ENCODE results near the gene ALB. TPM values are rescaled to one million over a fixed set of nuclear protein-coding genes. Genes with fewer than 3 reads are reported as not detected.

Gene ALB
- total and polyA plus RNA-seq, 3 experiments from 2014 or later, result not detected

GRCh38 chr4:73410916-73411730 lies 7.0 kb downstream of the ALB start:
- no peak overlapping the region for H3K27ac Mint-ChIP-seq

GRCh38 chr4:73411731-73412414 lies 7.8 kb downstream of the ALB start:
- H3K4me3 ChIP-seq (ENCODE audit: low read length), result no peak overlapping the region
- no peaks in the 10 kb centered on the region for H3K27me3 ChIP-seq (ENCODE audit: insufficient read depth, low read length, poor library complexity, severe bottlenecking)
- H3K4me3 Mint-ChIP-seq, result no peak overlapping the region
- no peak overlapping the region for H3K27ac Mint-ChIP-seq
- H3K9me3 Mint-ChIP-seq, result no peaks in the 10 kb centered on the region
- no peaks in the 10 kb centered on the region for H3K9me3 ChIP-seq (ENCODE audit: low read length)
- no peak for DNase-seq
- H3K36me3 ChIP-seq (ENCODE audit: insufficient read depth, low read length), result no peaks in the 10 kb centered on the region
- ChIA-PET POLR2A (no interaction called here), CTCF (no interaction called here)
- H3K36me3 Mint-ChIP-seq, result no peaks in the 10 kb centered on the region
- peaks cover 0 to 3% of the 10 kb centered on the region in 2 donors for H3K27me3 Mint-ChIP-seq
- H3K27ac ChIP-seq (ENCODE audit: low read depth, low read length), result no peak overlapping the region
- no peaks in the 10 kb centered on the region for H3K4me1 Mint-ChIP-seq
- no peaks in the 10 kb centered on the region for H3K4me1 ChIP-seq (ENCODE audit: insufficient read depth, low read length)

More at GRCh38 chr4:73410916-73411730, 7.0 kb downstream of the ALB start:
- Histone ChIP-seq H3K4me1 (ENCODE audit: insufficient read depth, low read length) (no peaks in the 10 kb centered on the region), H3K27me3 (ENCODE audit: insufficient read depth, low read length, poor library complexity, severe bottlenecking) (no peaks in the 10 kb centered on the region), H3K36me3 (ENCODE audit: insufficient read depth, low read length) (no peaks in the 10 kb centered on the region), H3K27ac (ENCODE audit: low read depth, low read length) (no peak overlapping the region), H3K9me3 (ENCODE audit: low read length) (no peaks in the 10 kb centered on the region), H3K4me3 (ENCODE audit: low read length) (no peak overlapping the region)
- ChIA-PET CTCF (no interaction called here), POLR2A (no interaction called here)
- Mint-ChIP-seq H3K36me3 (no peaks in the 10 kb centered on the region), H3K9me3 (no peaks in the 10 kb centered on the region), H3K4me1 (no peaks in the 10 kb centered on the region), H3K27me3 (peaks cover 0 to 3% of the 10 kb centered on the region in 2 donors), H3K4me3 (no peak overlapping the region)
- no peak for DNase-seq

GRCh38 chr4:73413294-73413755 lies 9.2 kb downstream of the ALB start:
- DNase-seq, result no peak
- H3K27ac Mint-ChIP-seq, result no peak overlapping the region
- no peak overlapping the region for H3K4me3 ChIP-seq (ENCODE audit: low read length)
- H3K27me3 ChIP-seq (ENCODE audit: insufficient read depth, low read length, poor library complexity, severe bottlenecking), result no peaks in the 10 kb centered on the region
- ChIA-PET CTCF (no interaction called here), POLR2A (no interaction called here)
- no peaks in the 10 kb centered on the region for H3K4me1 ChIP-seq (ENCODE audit: insufficient read depth, low read length)
- no peak overlapping the region for H3K27ac ChIP-seq (ENCODE audit: low read depth, low read length)
- H3K9me3 ChIP-seq (ENCODE audit: low read length), result no peaks in the 10 kb centered on the region
- H3K4me1 Mint-ChIP-seq, result no peaks in the 10 kb centered on the region
- H3K36me3 Mint-ChIP-seq, result no peaks in the 10 kb centered on the region
- peaks cover 0 to 3% of the 10 kb centered on the region in 2 donors for H3K27me3 Mint-ChIP-seq
- H3K9me3 Mint-ChIP-seq, result no peaks in the 10 kb centered on the region
- no peaks in the 10 kb centered on the region for H3K36me3 ChIP-seq (ENCODE audit: insufficient read depth, low read length)
- no peak overlapping the region for H3K4me3 Mint-ChIP-seq

GRCh38 chr4:73414936-73415271 lies 10.8 kb downstream of the ALB start:
- Mint-ChIP-seq H3K4me1 (no peaks in the 10 kb centered on the region), H3K4me3 (no peak overlapping the region), H3K9me3 (no peaks in the 10 kb centered on the region), H3K36me3 (no peaks in the 10 kb centered on the region), H3K27ac (no peak overlapping the region), H3K27me3 (peaks cover 1 to 3% of the 10 kb centered on the region in 2 donors)
- H3K9me3 ChIP-seq (ENCODE audit: low read length), result no peaks in the 10 kb centered on the region
- no peak for DNase-seq
- ChIA-PET CTCF (no interaction called here), POLR2A (no interaction called here)
- no peak overlapping the region for H3K4me3 ChIP-seq (ENCODE audit: low read length)
- no peaks in the 10 kb centered on the region for H3K4me1 ChIP-seq (ENCODE audit: insufficient read depth, low read length)
- H3K36me3 ChIP-seq (ENCODE audit: insufficient read depth, low read length), result no peaks in the 10 kb centered on the region
- no peaks in the 10 kb centered on the region for H3K27me3 ChIP-seq (ENCODE audit: insufficient read depth, low read length, poor library complexity, severe bottlenecking)
- H3K27ac ChIP-seq (ENCODE audit: low read depth, low read length), result no peak overlapping the region

- CTCF ChIA-PET, result no interaction called here
- no peaks in the 10 kb centered on the region for H3K27me3 ChIP-seq (ENCODE audit: insufficient read depth, low read length, poor library complexity, severe bottlenecking)
Measured at GRCh38 chr4:73415807-73416238, 11.7 kb downstream of the ALB start.

GRCh38 chr4:73416423-73417087 lies 12.5 kb downstream of the ALB start:
- H3K36me3 Mint-ChIP-seq, result no peaks in the 10 kb centered on the region
- H3K4me3 Mint-ChIP-seq, result no peak overlapping the region
- H3K9me3 Mint-ChIP-seq, result no peaks in the 10 kb centered on the region
- H3K36me3 ChIP-seq (ENCODE audit: insufficient read depth, low read length), result no peaks in the 10 kb centered on the region
- H3K9me3 ChIP-seq (ENCODE audit: low read length), result no peaks in the 10 kb centered on the region
- ChIA-PET POLR2A (no interaction called here), CTCF (no interaction called here)
- no peak overlapping the region for H3K4me3 ChIP-seq (ENCODE audit: low read length)
- H3K27ac Mint-ChIP-seq, result no peak overlapping the region
- H3K4me1 ChIP-seq (ENCODE audit: insufficient read depth, low read length), result no peaks in the 10 kb centered on the region
- peaks cover 1 to 3% of the 10 kb centered on the region in 2 donors for H3K27me3 Mint-ChIP-seq
- H3K27me3 ChIP-seq (ENCODE audit: insufficient read depth, low read length, poor library complexity, severe bottlenecking), result no peaks in the 10 kb centered on the region
- no peak for DNase-seq
- no peak overlapping the region for H3K27ac ChIP-seq (ENCODE audit: low read depth, low read length)
- H3K4me1 Mint-ChIP-seq, result no peaks in the 10 kb centered on the region

More at GRCh38 chr4:73415807-73416238, 11.7 kb downstream of the ALB start:
- Histone ChIP-seq H3K36me3 (ENCODE audit: insufficient read depth, low read length) (no peaks in the 10 kb centered on the region), H3K27ac (ENCODE audit: low read depth, low read length) (no peak overlapping the region), H3K9me3 (ENCODE audit: low read length) (no peaks in the 10 kb centered on the region), H3K4me1 (ENCODE audit: insufficient read depth, low read length) (no peaks in the 10 kb centered on the region), H3K4me3 (ENCODE audit: low read length) (no peak overlapping the region)
- Mint-ChIP-seq H3K4me1 (no peaks in the 10 kb centered on the region), H3K36me3 (no peaks in the 10 kb centered on the region), H3K4me3 (no peak overlapping the region), H3K27ac (no peak overlapping the region), H3K9me3 (no peaks in the 10 kb centered on the region), H3K27me3 (peaks cover 1 to 3% of the 10 kb centered on the region in 2 donors)
- DNase-seq, result no peak
- POLR2A ChIA-PET, result no interaction called here

GRCh38 chr4:73417342-73417741 lies 13.3 kb downstream of the ALB start:
- Histone ChIP-seq H3K27ac (ENCODE audit: low read depth, low read length) (no peak overlapping the region), H3K36me3 (ENCODE audit: insufficient read depth, low read length) (no peaks in the 10 kb centered on the region), H3K4me3 (ENCODE audit: low read length) (no peak overlapping the region), H3K27me3 (ENCODE audit: insufficient read depth, low read length, poor library complexity, severe bottlenecking) (no peaks in the 10 kb centered on the region), H3K9me3 (ENCODE audit: low read length) (no peaks in the 10 kb centered on the region), H3K4me1 (ENCODE audit: insufficient read depth, low read length) (no peaks in the 10 kb centered on the region)
- POLR2A ChIA-PET, result no interaction called here
- no peak overlapping the region for H3K27ac Mint-ChIP-seq
- no peaks in the 10 kb centered on the region for H3K9me3 Mint-ChIP-seq
- no peak for DNase-seq
- H3K4me1 Mint-ChIP-seq, result no peaks in the 10 kb centered on the region
- no peak overlapping the region for H3K4me3 Mint-ChIP-seq
- H3K27me3 Mint-ChIP-seq, result peaks cover 1 to 3% of the 10 kb centered on the region in 2 donors
- CTCF ChIA-PET, result no interaction called here
- H3K36me3 Mint-ChIP-seq, result no peaks in the 10 kb centered on the region

GRCh38 chr4:73417973-73418372 lies 13.9 kb downstream of the ALB start:
- Histone ChIP-seq H3K4me3 (ENCODE audit: low read length) (no peak overlapping the region), H3K4me1 (ENCODE audit: insufficient read depth, low read length) (no peaks in the 10 kb centered on the region), H3K27ac (ENCODE audit: low read depth, low read length) (no peak overlapping the region), H3K9me3 (ENCODE audit: low read length) (no peaks in the 10 kb centered on the region), H3K27me3 (ENCODE audit: insufficient read depth, low read length, poor library complexity, severe bottlenecking) (no peaks in the 10 kb centered on the region), H3K36me3 (ENCODE audit: insufficient read depth, low read length) (no peaks in the 10 kb centered on the region)
- no peaks in the 10 kb centered on the region for H3K9me3 Mint-ChIP-seq
- CTCF ChIA-PET, result no interaction called here
- no peak overlapping the region for H3K4me3 Mint-ChIP-seq
- no peak for DNase-seq
- peaks cover 1 to 3% of the 10 kb centered on the region in 2 donors for H3K27me3 Mint-ChIP-seq
- no peaks in the 10 kb centered on the region for H3K4me1 Mint-ChIP-seq
- H3K36me3 Mint-ChIP-seq, result no peaks in the 10 kb centered on the region
- POLR2A ChIA-PET, result no interaction called here
- H3K27ac Mint-ChIP-seq, result no peak overlapping the region

All from CD8-positive, alpha-beta memory T cell (primary cell).